Brain microvascular endothelial cell (primary cell): Measurements from ENCODE around the gene ZMAT3.
"Not testable (repeated sequence)": the region's sequence is repeated elsewhere in the genome, so short reads cannot be mapped to it uniquely, and the experiment has no call there.

Source experiments
- DNase-seq: peaks from one replicate; pipeline ENCODE4 v3.0.0-alpha.2; 2020
- H3K27ac ChIP-seq: fragments of 250-450 bp; sonication (Bioruptor Pico); 2 replicates; pipeline ENCODE4 v1.5.1; 2020; ENCODE audit warnings: mild to moderate bottlenecking, moderate library complexity
- H3K27me3 ChIP-seq: fragments of 250-450 bp; sonication (Bioruptor Pico); replicated peaks from 2 replicates; pipeline ENCODE4 v1.5.1; 2020; ENCODE audit warnings: mild to moderate bottlenecking
- H3K36me3 ChIP-seq: fragments of 250-450 bp; sonication (Bioruptor Pico); replicated peaks from 2 replicates; pipeline ENCODE4 v1.5.1; 2020; ENCODE audit warnings: mild to moderate bottlenecking
- H3K4me3 ChIP-seq: 2 replicates; pipeline ENCODE4 v1.5.1; 2011; ENCODE audit warnings: low read depth, mild to moderate bottlenecking, control low read depth, low read length, moderate library complexity
- CTCF ChIP-seq: IDR thresholded peaks from 2 replicates; pipeline ENCODE4 v1.5.1; 2011; ENCODE audit warnings: low read depth, mild to moderate bottlenecking, moderate library complexity, low read length, control low read depth, inconsistent platforms; ENCODE audit errors: missing control alignments
- in situ Hi-C: cut with HindIII; loops from 2 replicates; pipeline ENCODE4 v1.10.0; 2017; ENCODE audit warnings: low sequenced_read_pairs, low pct_ligation_motif_present

The ZMAT3 gene

DNA sequence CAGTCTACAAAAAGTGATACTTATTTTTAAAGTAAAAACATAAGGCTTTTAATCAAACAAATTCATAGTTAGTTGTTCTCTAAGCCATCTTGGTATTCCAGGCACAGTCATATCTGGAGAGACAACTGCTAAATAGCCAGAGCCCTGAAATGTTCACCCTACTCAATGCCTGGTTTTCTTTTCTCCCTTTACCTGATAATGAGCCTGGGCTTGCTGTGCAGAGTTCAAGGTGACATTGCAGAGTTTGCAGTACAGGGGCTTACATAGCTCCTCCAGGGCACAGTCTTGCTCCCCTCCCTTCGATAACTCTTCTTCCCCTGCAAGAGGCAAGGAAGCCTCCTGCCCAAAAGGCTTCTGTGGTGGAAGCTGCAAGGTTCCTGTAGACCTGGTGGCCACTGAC, 4.3 kb downstream of the ZMAT3 start:
- no peaks in the 10 kb centered on the region for H3K27me3 ChIP-seq
- no peak for TF ChIP-seq CTCF
- peaks cover 35% of the 10 kb centered on the region for H3K36me3 ChIP-seq
- in situ Hi-C loops, result no loop called here
- no peak overlapping the region for H3K4me3 ChIP-seq
- H3K27ac ChIP-seq, result no peak overlapping the region
- no peak for DNase-seq

DNA sequence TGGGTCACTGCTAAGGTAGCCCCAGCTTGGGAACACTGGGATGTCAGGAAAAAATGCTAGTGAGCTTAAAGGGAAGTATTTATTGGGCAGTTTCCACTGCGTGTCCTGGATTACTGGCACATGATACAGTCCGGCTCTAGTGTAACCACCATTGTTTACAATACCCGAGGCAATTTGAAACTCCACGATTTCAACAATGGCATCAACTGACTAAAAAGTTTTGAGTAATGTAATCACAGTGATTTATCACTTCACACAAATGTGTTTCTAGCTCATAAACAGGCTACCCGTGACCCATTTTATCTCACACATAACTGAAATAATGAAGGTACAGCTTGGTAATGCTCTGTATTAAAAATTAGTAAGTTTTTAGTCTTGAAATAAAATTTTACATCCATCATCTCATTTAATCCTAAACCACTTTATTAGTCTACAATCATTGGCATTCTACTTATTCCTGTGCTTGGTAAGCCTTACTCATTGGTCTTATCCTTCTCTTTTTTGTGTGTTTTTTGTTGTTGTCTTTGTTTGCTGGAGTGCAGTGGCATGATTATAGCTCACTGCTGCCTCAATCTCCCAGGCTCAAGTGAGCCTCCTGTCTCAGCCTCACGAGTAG, 7.6 kb downstream of the ZMAT3 start:
- H3K36me3 ChIP-seq, result peaks cover 36% of the 10 kb centered on the region
- in situ Hi-C loops, result no loop called here
- no peak for DNase-seq
- H3K27ac ChIP-seq, result no peak overlapping the region
- no peaks in the 10 kb centered on the region for H3K27me3 ChIP-seq
- TF ChIP-seq CTCF, result no peak
- H3K4me3 ChIP-seq, result no peak overlapping the region

- no peak overlapping the region for H3K27ac ChIP-seq
- DNase-seq, result no peak
- no peaks in the 10 kb centered on the region for H3K27me3 ChIP-seq
- peaks cover 2% of the 10 kb centered on the region for H3K36me3 ChIP-seq
- no peak overlapping the region for H3K4me3 ChIP-seq
- no peak for TF ChIP-seq CTCF
- in situ Hi-C loops, result no loop called here
These were observed 15.3 kb downstream of the ZMAT3 start for GRCh38 chr3:179056326-179056725.

DNA sequence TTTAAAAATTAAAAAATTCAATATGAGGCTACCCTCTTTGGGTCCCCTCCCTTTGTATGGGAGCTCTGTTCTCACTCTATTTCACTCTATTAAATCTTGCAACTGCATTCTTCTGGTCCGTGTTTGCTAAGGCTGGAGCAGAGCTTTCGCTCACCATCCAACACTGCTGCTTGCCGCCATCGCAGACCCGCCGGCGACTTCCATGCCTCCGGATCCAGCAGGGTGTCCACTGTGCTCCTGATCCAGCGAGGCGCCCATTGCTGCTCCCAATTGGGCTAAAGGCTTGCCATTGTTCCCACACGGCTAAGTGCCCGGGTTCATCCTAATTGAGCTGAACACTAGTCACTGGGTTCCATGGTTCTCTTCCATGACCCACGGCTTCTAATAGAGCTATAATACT, 17.0 kb downstream of the ZMAT3 start:
- H3K36me3 ChIP-seq, DNase-seq, H3K4me3 ChIP-seq, H3K27me3 ChIP-seq, in situ Hi-C loops, H3K27ac ChIP-seq: not testable (repeated sequence)

GRCh38 chr3:179046497-179047353, 24.9 kb downstream of the ZMAT3 start:
- Histone ChIP-seq H3K27me3 (no peaks in the 10 kb centered on the region), H3K36me3 (no peaks in the 10 kb centered on the region), H3K27ac (peak overlapping the region; percentile 34), H3K4me3 (no peak overlapping the region)
- peak; percentile 64 for DNase-seq
- TF ChIP-seq CTCF, result peak; percentile 63
- in situ Hi-C loops, result no loop called here

GRCh38 chr3:179045719-179046402, 25.7 kb downstream of the ZMAT3 start:
- Histone ChIP-seq H3K27me3 (no peaks in the 10 kb centered on the region), H3K4me3 (no peak overlapping the region), H3K36me3 (no peaks in the 10 kb centered on the region), H3K27ac (peak overlapping the region; percentile 34)
- in situ Hi-C loops, result no loop called here
- no peak for TF ChIP-seq CTCF
- DNase-seq, result no peak

- H3K27ac ChIP-seq, DNase-seq, in situ Hi-C loops, H3K27me3 ChIP-seq, H3K4me3 ChIP-seq, H3K36me3 ChIP-seq: not testable (repeated sequence)
These were observed 32.7 kb downstream of the ZMAT3 start for GRCh38 chr3:179038899-179039251.
